WTC11 (cell line): ENCODE data around the gene RASL10A. TPM values are rescaled to one million over a fixed set of nuclear protein-coding genes. Genes with fewer than 3 reads are reported as not detected.

ENCODE experiments used
- ATAC-seq: fragments of 200-7000 bp; cut with Tn5 transposase; 2 replicates; pipeline ENCODE4 v1.10.0; 2021; ENCODE audit warnings: mild to moderate bottlenecking, moderate library complexity
- CTCF ChIA-PET: fragments of 300-600 bp; sonication (Branson Sonifier 250); formaldehyde crosslinking; loops from one replicate; lab custom pipeline; 2021; ENCODE audit warnings: antibody characterized with exemption; lab: Charles Lee
- POLR2A ChIA-PET: fragments of 350-600 bp; sonication (Branson Sonifier 250); formaldehyde crosslinking; loops from one replicate; lab custom pipeline; 2021; ENCODE audit warnings: antibody characterized with exemption; lab: Charles Lee
- DNase-seq: peaks from one replicate; pipeline ENCODE4 v3.0.0; 2021; ENCODE audit warnings: low spot score
- H3K27ac Mint-ChIP-seq: 2 replicates; pipeline ENCODE4 v1.8.0; 2021; ENCODE audit warnings: mixed read lengths
- H3K27me3 Mint-ChIP-seq: 2 replicates; pipeline ENCODE4 v1.8.0; 2021; ENCODE audit warnings: low read depth, mild to moderate bottlenecking, moderate library complexity, mixed read lengths
- H3K36me3 Mint-ChIP-seq: 2 replicates; pipeline ENCODE4 v1.8.0; 2021; ENCODE audit warnings: mixed read lengths
- H3K4me1 Mint-ChIP-seq: 2 replicates; pipeline ENCODE4 v1.8.0; 2022; ENCODE audit warnings: mixed read lengths
- H3K4me3 Mint-ChIP-seq: 2 replicates; pipeline ENCODE4 v1.8.0; 2021; ENCODE audit warnings: mild to moderate bottlenecking, moderate library complexity, mixed read lengths
- H3K9me3 Mint-ChIP-seq: 2 replicates; pipeline ENCODE4 v1.8.0; 2021; ENCODE audit warnings: mixed read lengths
- AR ChIP-seq: fragments of 250-450 bp; sonication (Bioruptor Pico); IDR thresholded peaks from 2 replicates; pipeline ENCODE4 v1.9.0; 2021; ENCODE audit warnings: mild to moderate bottlenecking
- ATF1 ChIP-seq: sonication (generic); formaldehyde crosslinking; IDR thresholded peaks from 2 replicates; pipeline ENCODE4 v1.8.1; 2023; ENCODE audit warnings: mild to moderate bottlenecking, moderate library complexity, missing genetic modification reagents
- CREB1 ChIP-seq: sonication (generic); formaldehyde crosslinking; IDR thresholded peaks from 2 replicates; pipeline ENCODE4 v1.8.0; 2023; ENCODE audit warnings: mild to moderate bottlenecking, missing genetic modification reagents
- CTCF ChIP-seq: fragments of 200-600 bp; IDR thresholded peaks from 2 replicates; pipeline ENCODE4 v1.8.0; 2022; ENCODE audit warnings: antibody characterized with exemption
- E2F1 ChIP-seq: sonication (generic); formaldehyde crosslinking; IDR thresholded peaks from 2 replicates; pipeline ENCODE4 v1.8.0; 2022; ENCODE audit warnings: mild to moderate bottlenecking, missing genetic modification reagents
- E2F4 ChIP-seq: sonication (generic); formaldehyde crosslinking; IDR thresholded peaks from 2 replicates; pipeline ENCODE4 v1.8.1; 2022; ENCODE audit warnings: low read depth, mild to moderate bottlenecking, moderate library complexity, missing genetic modification reagents, borderline replicate concordance
- E2F5 ChIP-seq: sonication (generic); formaldehyde crosslinking; IDR thresholded peaks from 2 replicates; pipeline ENCODE4 v1.8.1; 2022; ENCODE audit warnings: mild to moderate bottlenecking, moderate library complexity, missing genetic modification reagents
- FOXJ3 ChIP-seq: sonication (generic); formaldehyde crosslinking; IDR thresholded peaks from 2 replicates; pipeline ENCODE4 v1.9.0; 2021; ENCODE audit warnings: missing genetic modification reagents, mild to moderate bottlenecking, borderline replicate concordance
- FOXK1 ChIP-seq: sonication (generic); formaldehyde crosslinking; IDR thresholded peaks from 2 replicates; pipeline ENCODE4 v1.8.0; 2022; ENCODE audit warnings: mild to moderate bottlenecking, moderate library complexity, missing genetic modification reagents
- GRHL2 ChIP-seq: fragments of 250-450 bp; sonication (Bioruptor Pico); IDR thresholded peaks from 2 replicates; pipeline ENCODE4 v1.8.0; 2022; ENCODE audit warnings: mild to moderate bottlenecking, moderate library complexity; ENCODE audit not compliant: insufficient replicate concordance, severe bottlenecking
- GTF2I ChIP-seq: fragments of 250-450 bp; sonication (Bioruptor Pico); conservative IDR thresholded peaks from 2 replicates; pipeline ENCODE4 v1.4.0; 2021; ENCODE audit warnings: mild to moderate bottlenecking
- IRF2 ChIP-seq: sonication (generic); formaldehyde crosslinking; IDR thresholded peaks from 2 replicates; pipeline ENCODE4 v1.8.0; 2022; ENCODE audit warnings: low read depth, missing genetic modification reagents, borderline replicate concordance
- JUN ChIP-seq: sonication (generic); formaldehyde crosslinking; IDR thresholded peaks from 2 replicates; pipeline ENCODE4 v1.8.0; 2023; ENCODE audit warnings: mild to moderate bottlenecking, missing genetic modification reagents
- MXD4 ChIP-seq: fragments of 250-450 bp; sonication (Bioruptor Pico); IDR thresholded peaks from 2 replicates; pipeline ENCODE4 v1.8.0; 2021; ENCODE audit warnings: mild to moderate bottlenecking, moderate library complexity, borderline replicate concordance
- PRRX2 ChIP-seq: fragments of 250-450 bp; sonication (Bioruptor Pico); IDR thresholded peaks from 2 replicates; pipeline ENCODE4 v1.8.0; 2021; ENCODE audit warnings: mild to moderate bottlenecking
- SMAD3 ChIP-seq: sonication (generic); formaldehyde crosslinking; IDR thresholded peaks from 2 replicates; pipeline ENCODE4 v1.8.0; 2022; ENCODE audit warnings: missing genetic modification reagents, mild to moderate bottlenecking, borderline replicate concordance
- SP1 ChIP-seq: sonication (generic); formaldehyde crosslinking; conservative IDR thresholded peaks from 2 replicates; pipeline ENCODE4 v1.8.1; 2022; ENCODE audit warnings: missing genetic modification reagents
- USF1 ChIP-seq: sonication (generic); formaldehyde crosslinking; IDR thresholded peaks from 2 replicates; pipeline ENCODE4 v1.8.0; 2022; ENCODE audit warnings: mild to moderate bottlenecking, missing genetic modification reagents
- ZMAT4 ChIP-seq: fragments of 250-450 bp; sonication (Bioruptor Pico); IDR thresholded peaks from 2 replicates; pipeline ENCODE4 v1.9.0; 2021; ENCODE audit warnings: mild to moderate bottlenecking
- ZNF416 ChIP-seq: fragments of 250-450 bp; sonication (Bioruptor Pico); IDR thresholded peaks from 2 replicates; pipeline ENCODE4 v1.9.0; 2021; ENCODE audit warnings: mild to moderate bottlenecking, inconsistent platforms
- ZNF532 ChIP-seq: fragments of 250-450 bp; sonication (Bioruptor Pico); IDR thresholded peaks from 2 replicates; pipeline ENCODE4 v1.9.0; 2021; ENCODE audit warnings: mild to moderate bottlenecking, borderline replicate concordance
- total RNA-seq: library from RNA; stranded (reverse); gene quantifications from 3 replicates; pipeline ENCODE4 v1.2.3, GENCODE V29; 2021

The RASL10A gene
- total RNA-seq, 1 experiment from 2014 or later: 1.6 TPM

GRCh38 chr22:29331658-29332300 lies 16.3 kb upstream of the RASL10A start:
- Mint-ChIP-seq H3K9me3 (no peaks in the 10 kb centered on the region), H3K27me3 (no peaks in the 10 kb centered on the region), H3K4me1 (no peaks in the 10 kb centered on the region), H3K4me3 (no peak overlapping the region), H3K36me3 (peaks cover 17% of the 10 kb centered on the region; the same call in 1 of the 2 replicates), H3K27ac (no peak overlapping the region)
- POLR2A ChIA-PET: no interaction called here
- DNase-seq: no peak
- no peak for ATAC-seq
- no peak for TF ChIP-seq FOXJ3 (CRISPR knock-in tag)
- no peak for TF ChIP-seq CREB1
- no peak for TF ChIP-seq ZMAT4
- no peak for TF ChIP-seq SP1 (CRISPR knock-in tag)
- TF ChIP-seq E2F1 (CRISPR knock-in tag): no peak
- TF ChIP-seq FOXK1 (CRISPR knock-in tag): no peak
- CTCF ChIA-PET: interaction anchor here (1.4 kb wide), 1 partner anchor 8 kb away, joined by 3 read pairs; no protein-coding TSS in a partner anchor

GRCh38 chr22:29331213-29331612 lies 15.7 kb upstream of the RASL10A start:
- Mint-ChIP-seq H3K36me3 (peaks cover 15% of the 10 kb centered on the region; the same call in 1 of the 2 replicates), H3K9me3 (no peaks in the 10 kb centered on the region), H3K27ac (no peak overlapping the region), H3K4me1 (no peaks in the 10 kb centered on the region), H3K4me3 (no peak overlapping the region), H3K27me3 (no peaks in the 10 kb centered on the region)
- POLR2A ChIA-PET: no interaction called here
- CTCF ChIA-PET: no interaction called here
- ATAC-seq: no peak
- no peak for DNase-seq
- TF ChIP-seq GRHL2 (CRISPR knock-in tag) (no peak), GTF2I (CRISPR knock-in tag) (no peak), E2F4 (CRISPR knock-in tag) (no peak), FOXK1 (CRISPR knock-in tag) (no peak), ZNF416 (CRISPR knock-in tag) (no peak), MXD4 (CRISPR knock-in tag) (no peak), IRF2 (CRISPR knock-in tag) (no peak), CTCF (no peak), USF1 (CRISPR knock-in tag) (no peak), JUN (CRISPR knock-in tag) (no peak), ZNF532 (CRISPR knock-in tag) (no peak), ATF1 (no peak), SMAD3 (CRISPR knock-in tag) (no peak), AR (CRISPR knock-in tag) (no peak), E2F5 (CRISPR knock-in tag) (no peak), PRRX2 (CRISPR knock-in tag) (no peak)
